Spleen (tissue), 11 donors: ENCODE results near the gene SEC14L1. TPM values are rescaled to one million over a fixed set of nuclear protein-coding genes. Genes with fewer than 3 reads are reported as not detected.

Experiments used
- DNase-seq: peaks from one replicate; pipeline ENCODE4 v3.0.0-alpha.2; 2020
- H3K27ac ChIP-seq, 8 donors: fragments of 200-600 bp; sonication (generic) in 7 of 8; 1 replicate in 4 of 8; 2 replicates in 4 of 8; pipeline versions ENCODE4 v1.5.0 to v1.8.0; 2016 to 2021; ENCODE audit warnings: inconsistent platforms in 4 of 8, mild to moderate bottlenecking in 4 of 8, moderate library complexity in 1 of 8
- H3K27me3 ChIP-seq, 7 donors: fragments of 200-600 bp; sonication (generic) in 6 of 7; replicated peaks in 1 of 7; 1 replicate in 4 of 7; 2 replicates in 3 of 7; pipeline versions ENCODE4 v1.5.0 to v1.8.0; 2016 to 2021; ENCODE audit warnings: inconsistent platforms in 3 of 7, mild to moderate bottlenecking in 1 of 7
- H3K36me3 ChIP-seq, 6 donors: fragments of 200-600 bp; sonication (generic) in 5 of 6; 1 replicate in 4 of 6; 2 replicates in 2 of 6; pipeline versions ENCODE4 v1.5.0 to v1.8.0; 2016 to 2021; ENCODE audit warnings: inconsistent platforms in 2 of 6
- H3K4me1 ChIP-seq, 6 donors: fragments of 200-600 bp; sonication (generic) in 5 of 6; 1 replicate in 3 of 6; 2 replicates in 3 of 6; pipeline versions ENCODE4 v1.5.0 to v1.8.0; 2016 to 2021; ENCODE audit warnings: inconsistent platforms in 3 of 6
- H3K4me3 ChIP-seq, 8 donors: fragments of 200-600 bp; sonication (generic) in 7 of 8; 1 replicate in 4 of 8; 2 replicates in 4 of 8; pipeline versions ENCODE4 v1.5.0 to v1.8.0; 2016 to 2021; ENCODE audit warnings: inconsistent platforms in 4 of 8, mild to moderate bottlenecking in 4 of 8, moderate library complexity in 2 of 8
- H3K9me3 ChIP-seq, 8 donors: fragments of 200-600 bp; sonication (generic) in 7 of 8; 1 replicate in 4 of 8; 2 replicates in 4 of 8; pipeline versions ENCODE4 v1.5.0 to v1.8.0; 2016 to 2021; ENCODE audit warnings: inconsistent platforms in 4 of 8
- CTCF ChIP-seq, 11 experiments: fragments of 200-600 bp in 7 of 11; fragments of 450-650 bp in 4 of 11; sonication (generic) in 4 of 11; IDR thresholded peaks in 8 of 11; conservative IDR thresholded peaks in 3 of 11; 1 replicate in 7 of 11; 2 replicates in 4 of 11; pipeline versions ENCODE4 v1.4.0 to v1.8.0; 2016 to 2021; ENCODE audit warnings: antibody characterized with exemption in 11 of 11, inconsistent platforms in 4 of 11, mild to moderate bottlenecking in 1 of 11
- POLR2A ChIP-seq, 3 donors: fragments of 450-650 bp; IDR thresholded peaks; one replicate each; pipeline ENCODE4 v1.5.1; 2017; ENCODE audit warnings: antibody characterized with exemption in 3 of 3, mild to moderate bottlenecking in 1 of 3
- POLR2AphosphoS5 ChIP-seq, 3 donors: sonication (generic); formaldehyde crosslinking; IDR thresholded peaks; one replicate each; pipeline ENCODE4 v1.5.1; 2017; ENCODE audit warnings: antibody characterized with exemption in 3 of 3
- WGBS, 5 donors: extraction: QIAGEN DNeasy Blood & Tissue Kit in 3 of 5; methylation state at CpG; one replicate each; pipeline versions ENCODE4 v1.1.5 to v1.1.7; 2013 to 2018; 5-methylcytosine and 5-hydroxymethylcytosine counted together
- intact Hi-C: fragments of 100-400 bp; cut with DNase I; formaldehyde crosslinking; loops from one replicate; pipeline ENCODE4 v1.15.0; 2023; ENCODE audit warnings: low total_unique reads
- polyA plus RNA-seq, 3 donors: library from polyadenylated mRNA; stranded (reverse); fragments of 200-250 nt; gene quantifications; one replicate each; pipeline ENCODE4 v1.2.1, GENCODE V29; 2013
- total RNA-seq, 7 donors: library from RNA; depleted of rRNA in 3 of 7; stranded (reverse); fragments of >200 nt in 3 of 7; fragmentation: NEBNext Ultra II Directional in 4 of 7; extraction: Animal tissue kit (Norgen Biotek cat#: 25700) in 4 of 7; gene quantifications; one replicate each; pipeline versions ENCODE4 v1.1.0 to v1.2.1, GENCODE V29; 2016 to 2021
- donor health status: healthy with polysubstance abuse.
- donor health status: DM: no; HTN: no; CAD: no; lungs with moderate emphysema.
- donor health status: DM: no; HTN: no; CAD: no.
- donor health status: Bipolar disorder and iron deficiency.
- donor health status: healthy.
- donor health status: DM: no; HTN: no; CAD: no.
- donor health status: DM: yes; HTN: yes; CAD: no.

Gene SEC14L1
- total and polyA plus RNA-seq, 10 donors, result 14.5 to 202 (median 169) TPM

- intact Hi-C loops, result loop anchor here (2.0 to 10.0 kb wide), 2 partner anchors 160 to 372 kb away; no protein-coding TSS in a partner anchor
- DNase-seq, result no peak
- Histone ChIP-seq H3K36me3 (no peaks in the 10 kb centered on the region), H3K9me3 (no peaks in the 10 kb centered on the region), H3K4me1 (peaks cover 4 to 18% (median 14%) of the 10 kb centered on the region in 6 donors), H3K4me3 (peak overlapping the region; percentile 29 to 74 (median 42)), H3K27me3 (peaks cover 0 to 28% (median 0%) of the 10 kb centered on the region in 7 donors), H3K27ac (peak overlapping the region in 6 of 8 donors; percentile 38 to 75 (median 61))
- 29 to 89% (median 32%) methylated on average over 9 to 34 of the region's 34 CpGs for WGBS, 5 donors
- TF ChIP-seq POLR2AphosphoS5 (IDR thresholded peaks at IDR 0.05), result no peak
- TF ChIP-seq POLR2A (IDR thresholded peaks at IDR 0.05), result no peak
- no peak for TF ChIP-seq CTCF (IDR thresholded peaks at IDR 0.05 in 8 of 11, conservative IDR thresholded peaks at IDR 0.05 in 3 of 11)
Observed at GRCh38 chr17:77246110-77247047, 105.6 kb downstream of the SEC14L1 start.

- DNase-seq, result peak; percentile 97
- Histone ChIP-seq H3K36me3 (no peaks in the 10 kb centered on the region), H3K4me1 (peaks cover 4 to 18% (median 14%) of the 10 kb centered on the region in 6 donors), H3K4me3 (peak overlapping the region; percentile 29 to 74 (median 42)), H3K27ac (peak overlapping the region in 6 of 8 donors; percentile 38 to 75 (median 61)), H3K27me3 (peaks cover 0 to 28% (median 0%) of the 10 kb centered on the region in 7 donors), H3K9me3 (no peaks in the 10 kb centered on the region)
- intact Hi-C loops, result loop anchor here (2.0 to 10.0 kb wide), 2 partner anchors 160 to 372 kb away; no protein-coding TSS in a partner anchor
- TF ChIP-seq POLR2A (IDR thresholded peaks at IDR 0.05), result no peak
- peak; percentile 89 to 100 (median 98) for TF ChIP-seq CTCF (IDR thresholded peaks at IDR 0.05 in 8 of 11, conservative IDR thresholded peaks at IDR 0.05 in 3 of 11)
- peak; percentile 56 to 82 (median 71) for TF ChIP-seq POLR2AphosphoS5 (IDR thresholded peaks at IDR 0.05)
- 1 to 5% (median 1%) methylated on average over 15 to 51 of the region's 51 CpGs for WGBS, 5 donors
Observed at GRCh38 chr17:77247048-77247541, 106.3 kb downstream of the SEC14L1 start.

GRCh38 chr17:77247609-77248008, 106.8 kb downstream of the SEC14L1 start:
- H3K9me3 ChIP-seq, result no peaks in the 10 kb centered on the region
- H3K36me3 ChIP-seq, result no peaks in the 10 kb centered on the region
- H3K27ac ChIP-seq, result peak overlapping the region in 1 of 8 donors; percentile 73
- 29 to 47% (median 47%) methylated on average over 7 to 8 of the region's 8 CpGs for WGBS, 5 donors
- peaks cover 0 to 28% (median 0%) of the 10 kb centered on the region in 7 donors for H3K27me3 ChIP-seq
- intact Hi-C loops, result loop anchor here (2.0 to 10.0 kb wide), 2 partner anchors 161 to 373 kb away; no protein-coding TSS in a partner anchor
- DNase-seq, result no peak
- TF ChIP-seq CTCF (IDR thresholded peaks at IDR 0.05 in 8 of 11, conservative IDR thresholded peaks at IDR 0.05 in 3 of 11), result no peak
- TF ChIP-seq POLR2AphosphoS5 (IDR thresholded peaks at IDR 0.05), result no peak
- TF ChIP-seq POLR2A (IDR thresholded peaks at IDR 0.05), result no peak
- H3K4me1 ChIP-seq, result peaks cover 4 to 18% (median 14%) of the 10 kb centered on the region in 6 donors
- H3K4me3 ChIP-seq, result peak overlapping the region in 1 of 8 donors; percentile 74
